GM10248 (cell line): Measurements from ENCODE around the gene SLC25A33.
"Not testable (repeated sequence)": the region's sequence is repeated elsewhere in the genome, so short reads cannot be mapped to it uniquely, and the experiment has no call there.

Experiments used
- CTCF ChIA-PET: fragments of 300-600 bp; sonication (Branson Sonifier 250); formaldehyde crosslinking; extraction: SDS; loops from one replicate; lab custom pipeline; 2021; ENCODE audit warnings: antibody characterized with exemption; lab: Yijun Ruan, JAX
- POLR2A ChIA-PET: fragments of 350-650 bp; sonication (Branson Sonifier 250); formaldehyde crosslinking; extraction: SDS; loops from one replicate; lab custom pipeline; 2020; ENCODE audit warnings: antibody characterized with exemption; lab: Yijun Ruan, JAX
- DNase-seq: peaks from one replicate; pipeline ENCODE4 v3.0.0; 2012; ENCODE audit errors: extremely low spot score
- TF ChIP-seq, protein P1 (sequence below): IDR thresholded peaks from 2 replicates; pipeline ENCODE4 v1.5.1; 2012; ENCODE audit warnings: mild to moderate bottlenecking, low read depth; ENCODE audit errors: extremely low read depth, missing control alignments, control extremely low read depth

The SLC25A33 gene

GRCh38 chr1:9500756-9501754 lies 38.2 kb upstream of the SLC25A33 start:
- no peak for DNase-seq
- TF ChIP-seq, protein P1, sequence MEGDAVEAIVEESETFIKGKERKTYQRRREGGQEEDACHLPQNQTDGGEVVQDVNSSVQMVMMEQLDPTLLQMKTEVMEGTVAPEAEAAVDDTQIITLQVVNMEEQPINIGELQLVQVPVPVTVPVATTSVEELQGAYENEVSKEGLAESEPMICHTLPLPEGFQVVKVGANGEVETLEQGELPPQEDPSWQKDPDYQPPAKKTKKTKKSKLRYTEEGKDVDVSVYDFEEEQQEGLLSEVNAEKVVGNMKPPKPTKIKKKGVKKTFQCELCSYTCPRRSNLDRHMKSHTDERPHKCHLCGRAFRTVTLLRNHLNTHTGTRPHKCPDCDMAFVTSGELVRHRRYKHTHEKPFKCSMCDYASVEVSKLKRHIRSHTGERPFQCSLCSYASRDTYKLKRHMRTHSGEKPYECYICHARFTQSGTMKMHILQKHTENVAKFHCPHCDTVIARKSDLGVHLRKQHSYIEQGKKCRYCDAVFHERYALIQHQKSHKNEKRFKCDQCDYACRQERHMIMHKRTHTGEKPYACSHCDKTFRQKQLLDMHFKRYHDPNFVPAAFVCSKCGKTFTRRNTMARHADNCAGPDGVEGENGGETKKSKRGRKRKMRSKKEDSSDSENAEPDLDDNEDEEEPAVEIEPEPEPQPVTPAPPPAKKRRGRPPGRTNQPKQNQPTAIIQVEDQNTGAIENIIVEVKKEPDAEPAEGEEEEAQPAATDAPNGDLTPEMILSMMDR, result no peak
- ChIA-PET CTCF (interaction anchor here (1.0 to 1.4 kb wide), 3 partner anchors 9 to 212 kb away, joined by 3 to 4 read pairs (median 3); no protein-coding TSS in a partner anchor), POLR2A (no interaction called here)

GRCh38 chr1:9503001-9503675 lies 36.1 kb upstream of the SLC25A33 start:
- ChIA-PET CTCF (interaction anchor here (1.6 kb wide), 1 partner anchor 12 kb away, joined by 4 read pairs; no protein-coding TSS in a partner anchor), POLR2A (no interaction called here)
- no peak for DNase-seq
- TF ChIP-seq, protein P1, result no peak

DNA sequence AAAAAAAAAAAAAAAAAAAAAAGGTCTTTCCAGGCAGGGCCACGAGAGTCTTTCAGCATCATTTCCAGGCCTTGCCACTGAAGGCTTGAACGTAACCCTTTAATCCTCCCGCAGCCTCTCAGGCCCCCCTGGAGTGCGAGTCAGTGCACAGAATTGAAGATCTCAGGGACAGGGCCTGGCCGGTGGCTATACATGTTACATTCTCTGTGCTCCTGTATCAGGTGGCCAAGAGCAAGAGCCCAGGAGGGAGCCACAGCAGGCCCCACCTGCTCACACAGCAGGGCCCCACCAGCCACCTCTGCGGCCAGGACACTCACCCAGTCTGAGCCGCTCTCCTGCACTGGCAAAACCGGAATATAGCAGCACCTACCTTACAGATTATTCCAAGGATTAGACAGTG lies 34.1 kb upstream of the SLC25A33 start:
- no peak for DNase-seq
- POLR2A ChIA-PET, result no interaction called here
- CTCF ChIA-PET, result interaction anchor here (1.3 kb wide), 1 partner anchor 50 kb away, joined by 4 read pairs; no protein-coding TSS in a partner anchor
- TF ChIP-seq, protein P1, result no peak

DNA sequence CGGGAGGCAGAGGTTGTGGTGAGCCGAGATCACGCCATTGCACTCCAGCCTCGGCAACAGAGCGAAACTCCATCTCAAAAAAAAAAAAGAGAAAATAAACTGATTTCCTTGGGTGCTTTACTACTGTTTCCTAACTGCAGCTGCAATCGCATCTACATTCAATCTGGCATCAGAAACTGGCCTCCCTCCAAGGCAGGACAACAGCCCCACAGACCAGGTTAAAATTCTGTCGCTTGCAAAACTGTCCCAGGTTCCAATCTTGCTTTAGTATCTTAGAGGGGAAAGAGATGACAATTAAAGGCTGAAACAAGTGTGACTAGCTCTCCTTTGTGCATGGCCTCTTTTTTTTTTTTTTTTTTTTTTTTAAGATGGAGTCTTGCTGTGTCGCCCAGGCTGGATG lies 32.4 kb upstream of the SLC25A33 start:
- TF ChIP-seq, protein P1, result no peak
- ChIA-PET POLR2A (no interaction called here), CTCF (interaction anchor here (1.1 to 3.7 kb wide), 3 partner anchors 11 to 51 kb away, joined by 3 to 14 read pairs (median 8); no protein-coding TSS in a partner anchor)
- no peak for DNase-seq

DNA sequence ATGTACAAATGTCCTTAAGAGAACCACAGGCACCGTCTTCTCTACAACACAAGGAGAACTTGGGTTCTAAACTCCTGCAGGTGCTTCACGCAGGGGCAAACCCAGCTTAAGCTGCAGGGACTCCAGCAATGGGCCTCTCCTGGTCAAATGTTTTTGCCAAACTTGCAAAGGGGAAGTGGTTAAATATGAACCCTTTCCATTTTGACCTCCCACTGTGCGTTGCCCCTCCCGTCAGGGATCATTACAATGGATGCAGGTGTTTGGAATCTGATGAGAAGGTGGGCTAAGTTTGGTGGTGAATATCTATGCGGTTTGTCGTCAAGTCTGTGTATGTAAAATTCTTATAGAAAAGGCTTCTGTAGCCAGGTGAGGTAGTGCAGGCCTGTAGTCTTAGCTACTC lies 29.1 kb upstream of the SLC25A33 start:
- TF ChIP-seq, protein P1, result no peak
- no peak for DNase-seq
- ChIA-PET POLR2A (interaction anchor here (0.6 kb wide), 1 partner anchor 137 kb away, joined by 3 read pairs; no protein-coding TSS in a partner anchor), CTCF (interaction anchor here (0.8 to 1.2 kb wide), 3 partner anchors 9 to 243 kb away, joined by 3 to 6 read pairs (median 3); no protein-coding TSS in a partner anchor)

DNA sequence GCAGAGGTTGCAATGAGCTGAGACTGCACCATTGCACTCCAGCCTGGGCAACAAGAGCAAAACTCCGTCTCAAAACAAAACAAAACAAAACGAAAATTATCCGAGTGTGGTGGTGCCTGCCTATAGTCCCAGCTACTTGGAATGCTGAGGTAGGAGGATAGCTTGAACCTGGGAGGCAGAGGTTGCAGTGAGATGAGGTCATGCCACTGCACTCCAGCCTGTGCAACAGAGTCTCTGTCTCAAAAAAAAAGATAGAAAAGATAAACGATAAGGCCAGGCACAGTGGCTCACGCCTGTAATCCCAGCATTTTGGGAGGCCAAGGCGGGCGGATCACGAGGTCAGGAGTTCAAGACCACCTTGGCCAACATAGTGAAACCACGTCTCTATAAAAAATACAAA lies 23.7 kb upstream of the SLC25A33 start:
- DNase-seq, POLR2A ChIA-PET: not testable (repeated sequence)
- CTCF ChIA-PET, result interaction anchor here (0.9 to 1.5 kb wide), 3 partner anchors 21 to 56 kb away, joined by 3 to 4 read pairs (median 3); no protein-coding TSS in a partner anchor
